NCI-H2196 (cell line): Measurements from ENCODE around the gene BPIFB1.

Source experiments
- DNase-seq: peaks from one replicate; lab custom pipeline; 2025; ENCODE audit not compliant: unreplicated experiment; lab: John Stamatoyannopoulos, UW

The BPIFB1 gene

DNA sequence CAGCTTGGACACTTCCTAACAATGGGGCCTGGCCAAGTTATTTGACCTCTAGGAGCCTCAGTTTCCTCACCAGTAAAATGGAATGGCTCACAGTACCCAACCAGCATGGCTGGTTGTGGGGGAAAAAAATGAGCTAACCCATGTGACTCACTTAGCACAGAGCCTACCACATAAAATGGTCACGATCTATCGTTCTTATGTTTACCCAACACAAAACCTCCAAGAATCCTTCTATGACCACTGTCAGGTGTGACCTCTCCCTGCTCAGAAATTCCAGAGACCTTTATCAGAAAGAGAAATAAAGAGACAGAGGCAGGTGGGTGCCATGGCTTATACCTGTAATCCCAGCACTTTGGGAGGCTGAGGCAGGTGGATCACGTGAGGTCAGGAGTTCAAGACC, 39.4 kb downstream of the BPIFB1 start:
- DNase-seq: no peak

GRCh38 chr20:33323236-33323635, 40.2 kb downstream of the BPIFB1 start:
- no peak for DNase-seq

DNA sequence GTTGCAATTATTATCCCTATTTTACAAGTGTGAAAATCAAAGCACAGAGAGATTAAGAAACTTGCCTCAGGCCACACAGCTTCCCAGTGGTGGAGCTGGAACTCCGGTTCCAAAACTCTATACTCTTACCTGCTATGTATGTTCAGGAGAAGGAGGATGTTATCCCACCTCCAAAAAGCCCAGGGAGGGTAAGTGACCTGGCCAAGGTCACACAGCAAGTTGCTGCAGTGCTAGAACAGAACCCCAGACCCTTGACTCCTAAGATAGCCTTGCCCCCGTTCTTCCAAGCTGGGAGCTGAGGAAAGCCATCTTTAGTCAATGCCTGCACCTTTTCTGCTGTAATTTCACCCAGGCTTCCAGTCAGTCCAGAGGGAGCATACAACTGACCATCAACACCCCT, 42.3 kb downstream of the BPIFB1 start:
- no peak for DNase-seq

DNA sequence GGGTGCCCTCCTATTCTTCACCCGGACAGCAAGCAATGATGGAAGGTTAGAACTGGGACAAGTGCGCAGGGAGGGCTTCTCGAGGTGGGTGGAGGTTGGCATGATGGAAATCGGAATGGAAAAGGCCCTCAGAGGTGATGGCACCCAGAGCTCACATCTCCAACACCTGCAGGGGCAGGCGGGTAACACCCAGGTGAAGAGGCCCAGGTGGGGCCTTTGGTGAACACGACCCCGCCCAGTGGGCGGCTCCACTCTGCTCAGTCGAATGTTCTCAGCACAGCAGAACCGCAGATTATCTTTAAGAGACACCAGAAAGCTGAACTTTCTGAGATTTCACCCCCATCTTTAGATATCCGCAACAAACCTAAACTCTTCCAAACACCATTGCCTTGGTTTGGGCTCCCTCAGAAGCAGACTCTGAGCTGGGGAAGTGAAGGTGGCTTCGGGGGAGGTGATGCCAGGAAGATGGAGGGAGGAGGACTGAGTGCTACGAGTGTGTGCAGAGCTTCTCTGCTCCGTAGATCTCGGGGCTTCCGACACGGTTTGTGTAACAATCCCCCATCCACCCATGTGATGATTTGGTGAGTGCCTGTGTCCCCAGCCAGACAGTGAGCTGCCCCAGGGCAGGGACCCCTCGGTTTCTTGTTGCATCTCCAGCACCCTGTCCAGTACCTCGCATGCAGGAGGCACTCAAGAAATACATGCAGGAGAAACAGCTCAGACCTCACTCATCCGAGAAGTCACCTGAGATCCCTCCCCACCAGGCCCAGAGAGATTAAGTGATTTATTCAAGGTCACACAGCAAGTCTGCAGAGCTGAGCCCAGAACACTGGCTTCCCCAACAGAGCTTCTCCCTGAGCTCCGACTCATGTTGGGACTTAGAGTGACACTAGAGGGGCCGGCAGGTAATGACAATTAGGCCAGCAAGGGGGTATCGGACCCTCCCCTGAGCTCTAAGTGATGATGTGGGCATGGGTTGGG, 45.4 kb downstream of the BPIFB1 start:
- no peak for DNase-seq

DNA sequence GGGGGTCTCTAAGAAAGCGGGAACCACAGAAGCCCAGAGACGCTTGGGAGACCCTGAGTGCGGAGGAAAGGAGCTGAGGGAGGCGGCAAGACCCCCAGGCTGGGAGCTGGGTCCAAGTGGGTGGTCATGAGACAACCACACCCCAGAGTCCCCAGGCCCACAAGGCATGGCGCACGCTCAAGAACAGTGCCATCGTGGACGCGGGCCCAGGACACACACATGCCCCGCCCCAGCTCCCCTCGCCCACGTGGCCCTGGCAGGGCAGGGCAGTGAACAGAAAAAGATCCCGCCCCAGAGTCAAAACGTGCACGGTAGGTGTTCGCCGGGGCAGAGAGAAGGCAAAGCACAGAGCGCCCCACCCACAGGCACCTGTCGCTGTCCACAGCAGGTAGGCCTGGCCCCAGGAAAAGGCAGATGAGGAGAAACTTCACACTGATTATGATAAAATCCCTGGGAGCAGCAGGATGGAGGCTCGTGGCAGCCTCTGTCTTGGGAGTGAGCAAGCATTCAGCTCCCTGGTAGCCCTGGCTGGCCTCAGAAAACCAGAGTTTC, 50.0 kb downstream of the BPIFB1 start:
- no peak for DNase-seq

GRCh38 chr20:33333616-33334015, 50.6 kb downstream of the BPIFB1 start:
- DNase-seq: no peak

GRCh38 chr20:33334111-33334510, 51.1 kb downstream of the BPIFB1 start:
- DNase-seq: no peak

GRCh38 chr20:33336375-33336774, 53.4 kb downstream of the BPIFB1 start:
- DNase-seq: no peak

DNA sequence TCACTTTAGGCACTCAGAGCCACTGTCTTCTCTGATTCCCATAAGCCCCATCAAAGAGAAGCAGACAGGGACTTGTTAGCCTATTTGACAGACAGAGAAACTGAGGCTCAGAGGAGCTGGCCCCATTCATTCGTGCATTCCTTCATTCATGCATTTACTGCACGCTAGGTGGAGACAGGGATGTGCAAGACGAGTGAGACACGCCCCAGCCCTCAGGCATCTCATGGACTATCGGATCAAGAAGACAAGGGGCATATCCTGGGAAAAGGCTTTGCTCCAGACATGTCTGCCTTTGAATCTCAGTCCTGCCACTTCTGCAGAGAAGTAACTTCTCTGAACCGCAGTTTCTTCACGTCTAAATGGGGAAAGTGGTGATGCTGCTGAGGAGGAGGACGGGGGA, 54.1 kb downstream of the BPIFB1 start:
- no peak for DNase-seq

- no peak for DNase-seq
These were observed 54.6 kb downstream of the BPIFB1 start for GRCh38 chr20:33337531-33338165.

GRCh38 chr20:33338467-33339258, 55.6 kb downstream of the BPIFB1 start:
- no peak for DNase-seq

GRCh38 chr20:33339515-33340058, 56.6 kb downstream of the BPIFB1 start:
- DNase-seq: no peak

GRCh38 chr20:33343521-33343920, 60.5 kb downstream of the BPIFB1 start:
- DNase-seq: no peak

GRCh38 chr20:33345342-33345741, 62.3 kb downstream of the BPIFB1 start:
- DNase-seq: no peak

DNA sequence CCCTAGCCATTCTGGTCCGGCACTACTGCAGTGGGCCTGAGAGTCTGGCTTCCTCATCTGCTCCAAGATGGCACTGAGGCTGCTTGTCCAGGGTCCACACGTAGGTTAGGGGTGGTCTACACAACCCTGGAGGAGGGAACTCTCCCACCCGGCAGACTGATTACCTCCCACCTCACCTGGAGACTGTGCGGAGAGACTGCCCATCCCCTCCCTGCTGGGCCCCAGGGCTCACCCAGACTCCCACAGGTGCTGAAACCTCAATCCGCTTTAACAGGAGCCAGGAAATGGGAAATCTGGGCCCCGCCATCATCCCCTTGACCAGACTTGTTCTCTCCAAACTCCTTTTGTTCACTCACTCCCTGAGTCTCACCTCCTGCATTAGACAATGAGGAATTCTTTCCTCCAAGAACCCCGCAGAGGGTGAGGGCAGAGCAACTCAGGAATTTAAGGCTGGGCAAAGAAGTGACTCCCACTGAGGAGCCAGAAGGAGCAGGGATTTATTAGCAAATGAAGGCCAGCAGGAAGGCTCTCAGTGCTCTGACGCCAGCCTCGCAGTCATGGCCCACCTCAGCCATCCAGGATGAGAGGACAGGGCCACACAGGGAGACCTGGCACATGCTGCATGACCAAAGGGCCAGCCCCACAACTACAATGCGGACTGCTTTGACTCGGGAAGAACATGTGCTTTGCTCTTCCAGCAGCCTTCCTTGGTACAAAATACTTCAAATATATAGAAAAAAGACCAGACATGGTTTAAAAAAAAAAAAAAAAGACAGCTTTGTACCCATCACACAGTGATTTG, 65.3 kb downstream of the BPIFB1 start:
- no peak for DNase-seq

DNA sequence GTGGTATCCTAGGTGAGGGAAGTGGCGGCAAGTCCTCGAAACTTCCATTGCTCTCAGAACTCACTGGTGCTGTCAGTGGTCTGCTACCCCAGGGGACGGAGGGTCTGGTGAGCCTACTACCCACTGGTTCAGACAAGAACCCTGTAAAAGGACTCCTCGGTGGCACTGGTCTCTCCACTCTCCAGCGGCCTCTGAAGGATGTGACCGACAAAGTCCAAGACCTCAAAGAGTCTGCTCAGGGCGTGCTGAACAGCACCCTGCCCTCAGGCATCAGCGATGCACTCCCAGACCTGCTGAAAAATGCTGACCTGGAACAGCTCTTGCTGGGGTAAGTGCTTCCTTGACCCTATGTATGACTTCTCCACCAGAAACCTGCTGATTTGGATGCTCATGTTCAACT, 66.5 kb downstream of the BPIFB1 start:
- no peak for DNase-seq

DNA sequence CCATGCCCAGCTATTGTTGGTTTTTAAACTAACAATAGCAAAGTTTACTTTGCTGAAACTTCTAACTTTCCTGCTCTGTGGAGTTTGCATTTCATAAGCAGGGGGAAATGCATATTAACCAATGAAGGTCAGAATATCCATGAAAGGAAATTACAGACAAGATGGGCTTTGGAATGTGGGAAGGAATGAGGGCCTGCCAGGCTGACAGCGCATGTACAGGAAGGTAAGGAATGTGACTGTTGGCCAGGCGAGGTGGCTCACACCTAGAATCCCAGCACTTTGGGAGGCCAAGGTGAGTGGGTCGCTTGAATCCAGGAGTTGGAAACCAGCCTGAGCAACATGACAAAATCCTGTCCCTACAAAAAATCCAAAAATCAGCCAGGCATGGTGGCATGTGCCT, 68.7 kb downstream of the BPIFB1 start:
- no peak for DNase-seq

- DNase-seq: no peak
These were observed 69.4 kb downstream of the BPIFB1 start for GRCh38 chr20:33352258-33353012.

- DNase-seq: no peak
These were observed 70.0 kb downstream of the BPIFB1 start for GRCh38 chr20:33353013-33353402.
